GM12873 (cell line): ENCODE measurements around the gene MAP1LC3B.

ENCODE experiments used
- CTCF ChIP-seq: IDR thresholded peaks from 2 replicates; pipeline ENCODE4 v1.5.1; 2012; ENCODE audit warnings: low read depth, mild to moderate bottlenecking, moderate library complexity, low read length, control low read depth; ENCODE audit not compliant: insufficient read depth; ENCODE audit errors: missing control alignments

The MAP1LC3B gene

GRCh38 chr16:87391950-87392820 lies at the start of gene MAP1LC3B:
TSS of gene MAP1LC3B (plus strand) at chr16:87392336. CDS start at chr16:87392428, 92 bp downstream.
- no peak for TF ChIP-seq CTCF

- no peak for TF ChIP-seq CTCF
Observed at GRCh38 chr16:87342504-87342903, 49.6 kb upstream of the MAP1LC3B start.

GRCh38 chr16:87342978-87343752 lies 49.0 kb upstream of the MAP1LC3B start:
- no peak for TF ChIP-seq CTCF

GRCh38 chr16:87343753-87344050 lies 48.4 kb upstream of the MAP1LC3B start:
- no peak for TF ChIP-seq CTCF

- no peak for TF ChIP-seq CTCF
Observed at GRCh38 chr16:87344165-87344930, 47.8 kb upstream of the MAP1LC3B start.

- no peak for TF ChIP-seq CTCF
Observed at GRCh38 chr16:87344931-87345631, 47.1 kb upstream of the MAP1LC3B start.
